Karpas-422 (cell line): ENCODE data around the gene CMPK2. TPM values are rescaled to one million over a fixed set of nuclear protein-coding genes. Genes with fewer than 3 reads are reported as not detected.
A peak's percentile ranks its signal among the peaks of the same experiment; 100 is the strongest.
"Not testable (repeated sequence)": the region's sequence is repeated elsewhere in the genome, so short reads cannot be mapped to it uniquely, and the experiment has no call there.

Experiments used
- DNase-seq: peaks from one replicate; pipeline ENCODE4 v3.0.0-alpha.2; 2015
- H2AFZ ChIP-seq: fragments of 200-600 bp; sonication (generic); 2 replicates; pipeline ENCODE4 v1.6.1; 2014; ENCODE audit warnings: antibody characterized with exemption, low read length, mixed read lengths
- H3K27ac ChIP-seq: fragments of 200-600 bp; sonication (generic); 2 replicates; pipeline ENCODE4 v1.5.1; 2014; ENCODE audit warnings: mild to moderate bottlenecking, low read length, moderate library complexity
- H3K27me3 ChIP-seq: fragments of 200-600 bp; sonication (generic); 2 replicates; pipeline ENCODE4 v1.6.1; 2014; ENCODE audit warnings: low read length, mixed read lengths
- H3K36me3 ChIP-seq: fragments of 200-600 bp; sonication (generic); 2 replicates; pipeline ENCODE4 v1.6.1; 2014; ENCODE audit warnings: low read length, mixed read lengths; ENCODE audit not compliant: insufficient read depth
- H3K4me1 ChIP-seq: fragments of 200-600 bp; sonication (generic); 2 replicates; pipeline ENCODE4 v1.6.1; 2014; ENCODE audit warnings: mild to moderate bottlenecking, low read length, mixed read lengths
- H3K4me2 ChIP-seq: fragments of 200-600 bp; sonication (generic); 2 replicates; pipeline ENCODE4 v1.6.1; 2014; ENCODE audit warnings: low read length, low read depth, mild to moderate bottlenecking; ENCODE audit not compliant: poor library complexity, severe bottlenecking
- H3K4me3 ChIP-seq: fragments of 200-600 bp; sonication (generic); 2 replicates; pipeline ENCODE4 v1.5.1; 2014; ENCODE audit warnings: mild to moderate bottlenecking, antibody characterized with exemption, low read length, mixed read lengths
- H3K79me2 ChIP-seq: fragments of 200-600 bp; sonication (generic); 2 replicates; pipeline ENCODE4 v1.6.1; 2014; ENCODE audit warnings: mild to moderate bottlenecking, low read length, mixed read lengths
- H3K9ac ChIP-seq: fragments of 200-600 bp; sonication (generic); 2 replicates; pipeline ENCODE4 v1.6.0; 2014; ENCODE audit warnings: low read length
- H3K9me2 ChIP-seq: fragments of 200-600 bp; sonication (generic), shearing (Covaris generic); replicated peaks from 2 replicates; pipeline ENCODE4 v1.6.0; 2014; ENCODE audit warnings: mild to moderate bottlenecking, low read length, moderate library complexity; ENCODE audit not compliant: insufficient read depth
- H3K9me3 ChIP-seq: fragments of 300-700, 200-600 bp; sonication (generic); 2 replicates; pipeline ENCODE4 v1.6.1; 2014; ENCODE audit warnings: low read length, mixed read lengths
- H4K20me1 ChIP-seq: fragments of 200-600 bp; sonication (generic); 2 replicates; pipeline ENCODE4 v1.6.1; 2014; ENCODE audit warnings: mild to moderate bottlenecking, antibody characterized with exemption, low read length, low read depth; ENCODE audit not compliant: insufficient read depth
- total RNA-seq: library from RNA; depleted of rRNA; stranded (reverse); fragments of >200 nt; shearing (Covaris generic); gene quantifications from 2 replicates; pipeline ENCODE4 v1.2.3, GENCODE V29; 2014; ENCODE audit warnings: low replicate concordance

CMPK2 gene
- total RNA-seq, 1 experiment from 2014 or later, result 18.8 TPM

GRCh38 chr2:6906165-6906741 is 40.5 kb upstream of the CMPK2 start:
- H3K4me3 ChIP-seq, result no peak overlapping the region
- H3K9ac ChIP-seq, result no peak overlapping the region
- no peak for DNase-seq
- no peak overlapping the region for H3K27ac ChIP-seq
- no peak overlapping the region for H2AFZ ChIP-seq
- H3K27me3 ChIP-seq, result no peaks in the 10 kb centered on the region
- H3K4me1 ChIP-seq, result no peaks in the 10 kb centered on the region
- no peak overlapping the region for H3K4me2 ChIP-seq
- H3K9me3 ChIP-seq, result no peaks in the 10 kb centered on the region
- no peaks in the 10 kb centered on the region for H3K9me2 ChIP-seq
- H3K36me3 ChIP-seq, result no peaks in the 10 kb centered on the region
- H4K20me1 ChIP-seq, result no peaks in the 10 kb centered on the region
- no peaks in the 10 kb centered on the region for H3K79me2 ChIP-seq

GRCh38 chr2:6905668-6906067 is 40.0 kb upstream of the CMPK2 start:
- no peak overlapping the region for H3K27ac ChIP-seq
- DNase-seq, result no peak
- H3K4me2 ChIP-seq, result no peak overlapping the region
- H3K4me3 ChIP-seq, result no peak overlapping the region
- H3K9ac ChIP-seq, result no peak overlapping the region
- H3K4me1 ChIP-seq, result no peaks in the 10 kb centered on the region
- no peaks in the 10 kb centered on the region for H4K20me1 ChIP-seq
- no peaks in the 10 kb centered on the region for H3K9me2 ChIP-seq
- no peak overlapping the region for H2AFZ ChIP-seq
- no peaks in the 10 kb centered on the region for H3K9me3 ChIP-seq
- H3K79me2 ChIP-seq, result no peaks in the 10 kb centered on the region
- H3K27me3 ChIP-seq, result no peaks in the 10 kb centered on the region
- H3K36me3 ChIP-seq, result no peaks in the 10 kb centered on the region

GRCh38 chr2:6902581-6902980 is 36.9 kb upstream of the CMPK2 start:
- H2AFZ ChIP-seq, H3K4me2 ChIP-seq, H3K9me3 ChIP-seq, H3K36me3 ChIP-seq, H4K20me1 ChIP-seq, H3K9me2 ChIP-seq, H3K9ac ChIP-seq, H3K27me3 ChIP-seq, H3K4me3 ChIP-seq, DNase-seq, H3K4me1 ChIP-seq, H3K79me2 ChIP-seq, H3K27ac ChIP-seq: not testable (repeated sequence)

- H3K9ac ChIP-seq, result no peak overlapping the region
- H2AFZ ChIP-seq, result no peak overlapping the region
- H3K4me2 ChIP-seq, result no peak overlapping the region
- no peaks in the 10 kb centered on the region for H3K9me3 ChIP-seq
- H3K27me3 ChIP-seq, result no peaks in the 10 kb centered on the region
- H3K4me3 ChIP-seq, result no peak overlapping the region
- H3K79me2 ChIP-seq, result no peaks in the 10 kb centered on the region
- no peaks in the 10 kb centered on the region for H3K36me3 ChIP-seq
- H3K4me1 ChIP-seq, result no peaks in the 10 kb centered on the region
- no peaks in the 10 kb centered on the region for H4K20me1 ChIP-seq
- H3K27ac ChIP-seq, result no peak overlapping the region
- H3K9me2 ChIP-seq, result no peaks in the 10 kb centered on the region
- DNase-seq, result peak; percentile 69
Measured at GRCh38 chr2:6896930-6897759, 31.4 kb upstream of the CMPK2 start.

- H3K79me2 ChIP-seq, result no peaks in the 10 kb centered on the region
- H3K36me3 ChIP-seq, result no peaks in the 10 kb centered on the region
- no peak overlapping the region for H2AFZ ChIP-seq
- no peak overlapping the region for H3K4me2 ChIP-seq
- H3K27me3 ChIP-seq, result no peaks in the 10 kb centered on the region
- no peak overlapping the region for H3K9ac ChIP-seq
- H3K9me2 ChIP-seq, result no peaks in the 10 kb centered on the region
- H3K4me1 ChIP-seq, result no peaks in the 10 kb centered on the region
- no peaks in the 10 kb centered on the region for H3K9me3 ChIP-seq
- no peak overlapping the region for H3K27ac ChIP-seq
- no peak overlapping the region for H3K4me3 ChIP-seq
- H4K20me1 ChIP-seq, result no peaks in the 10 kb centered on the region
- DNase-seq, result no peak
Measured at GRCh38 chr2:6893876-6894482, 28.3 kb upstream of the CMPK2 start.

GRCh38 chr2:6888724-6889123 is 23.0 kb upstream of the CMPK2 start:
- H2AFZ ChIP-seq, result no peak overlapping the region
- no peak overlapping the region for H3K27ac ChIP-seq
- no peaks in the 10 kb centered on the region for H3K4me1 ChIP-seq
- H3K36me3 ChIP-seq, result no peaks in the 10 kb centered on the region
- H3K9me2 ChIP-seq, result no peaks in the 10 kb centered on the region
- H3K27me3 ChIP-seq, result no peaks in the 10 kb centered on the region
- DNase-seq, result no peak
- H3K4me2 ChIP-seq, result no peak overlapping the region
- H3K4me3 ChIP-seq, result no peak overlapping the region
- H3K79me2 ChIP-seq, result no peaks in the 10 kb centered on the region
- H3K9ac ChIP-seq, result no peak overlapping the region
- H4K20me1 ChIP-seq, result no peaks in the 10 kb centered on the region
- no peaks in the 10 kb centered on the region for H3K9me3 ChIP-seq

- DNase-seq, result no peak
- Histone ChIP-seq H4K20me1 (no peaks in the 10 kb centered on the region), H3K4me1 (no peaks in the 10 kb centered on the region), H3K9ac (no peak overlapping the region), H2AFZ (no peak overlapping the region), H3K36me3 (no peaks in the 10 kb centered on the region), H3K4me3 (no peak overlapping the region), H3K27me3 (no peaks in the 10 kb centered on the region), H3K9me2 (no peaks in the 10 kb centered on the region), H3K9me3 (no peaks in the 10 kb centered on the region), H3K27ac (no peak overlapping the region), H3K4me2 (no peak overlapping the region), H3K79me2 (no peaks in the 10 kb centered on the region)
Measured at GRCh38 chr2:6887751-6888192, 22.1 kb upstream of the CMPK2 start.

- Histone ChIP-seq H3K27me3 (no peaks in the 10 kb centered on the region), H3K4me3 (no peak overlapping the region), H3K79me2 (no peaks in the 10 kb centered on the region), H3K27ac (no peak overlapping the region), H2AFZ (no peak overlapping the region), H4K20me1 (no peaks in the 10 kb centered on the region), H3K4me1 (no peaks in the 10 kb centered on the region), H3K9ac (no peak overlapping the region), H3K4me2 (no peak overlapping the region), H3K9me3 (no peaks in the 10 kb centered on the region), H3K36me3 (no peaks in the 10 kb centered on the region), H3K9me2 (no peaks in the 10 kb centered on the region)
- no peak for DNase-seq
Measured at GRCh38 chr2:6885968-6886367, 20.3 kb upstream of the CMPK2 start.
